IPS DF 4.7 (cell line): ENCODE data around the gene ANK3.

Source experiments
- DNase-seq: peaks from one replicate; pipeline ENCODE4 v3.0.0-alpha.2; 2013; ENCODE audit warnings: low spot score; ENCODE audit errors: extremely low read depth

The ANK3 gene

DNA sequence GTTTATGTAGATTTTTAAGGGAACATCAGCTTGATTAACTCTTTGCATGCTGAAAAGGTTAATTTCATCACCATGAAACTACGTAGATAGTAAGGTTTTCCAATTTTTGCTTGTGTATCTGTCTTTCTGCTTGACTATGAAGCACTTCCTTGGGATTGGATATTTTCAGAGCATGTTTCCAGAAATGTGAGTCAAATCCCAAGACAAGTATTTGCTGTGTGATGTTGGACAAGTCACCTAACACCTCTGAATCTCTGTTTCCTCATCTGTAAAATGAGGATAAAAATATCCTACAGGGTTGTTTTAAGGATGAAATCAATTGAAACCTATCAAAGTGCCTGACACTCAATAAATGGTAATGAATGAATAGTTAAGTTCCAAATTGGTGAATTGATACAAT lies 42.4 kb downstream of the ANK3 start:
- no peak for DNase-seq

DNA sequence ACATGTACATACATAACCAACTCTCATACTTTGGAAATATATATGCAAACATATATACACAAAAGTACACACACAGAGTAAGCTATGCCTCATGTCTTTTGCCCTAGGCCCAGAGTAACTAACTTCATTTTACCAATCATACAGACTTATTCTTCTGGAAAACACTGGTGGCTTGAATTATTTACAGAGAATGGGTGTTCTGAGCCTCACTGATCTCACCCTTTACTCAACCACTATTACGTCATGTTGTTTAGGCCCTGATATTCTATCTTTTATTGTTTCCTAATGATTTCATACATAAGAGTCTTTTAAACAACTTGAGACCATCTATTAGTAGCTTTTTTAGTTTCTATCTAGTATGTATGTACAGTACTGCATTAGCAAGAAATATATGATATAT lies 43.0 kb downstream of the ANK3 start:
- no peak for DNase-seq

DNA sequence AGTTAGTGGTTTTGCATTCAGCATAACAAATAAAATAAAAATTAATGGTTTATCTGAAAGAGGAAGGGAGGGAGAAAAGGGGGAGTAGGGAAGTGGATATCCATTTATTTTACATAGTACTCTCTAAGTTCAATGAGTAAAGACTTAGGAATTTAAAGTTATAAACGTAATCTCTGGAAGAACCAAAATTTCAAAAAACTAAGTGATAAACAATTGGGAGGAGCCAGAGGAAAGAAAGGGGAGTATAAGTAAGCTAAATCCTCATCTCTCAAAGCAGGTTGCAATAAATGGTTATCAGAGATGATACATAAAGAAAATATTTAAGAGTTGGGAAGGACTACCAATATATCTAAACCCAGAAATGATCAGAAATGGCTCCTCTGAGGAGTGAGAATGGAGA lies 46.4 kb downstream of the ANK3 start:
- DNase-seq = no peak

DNA sequence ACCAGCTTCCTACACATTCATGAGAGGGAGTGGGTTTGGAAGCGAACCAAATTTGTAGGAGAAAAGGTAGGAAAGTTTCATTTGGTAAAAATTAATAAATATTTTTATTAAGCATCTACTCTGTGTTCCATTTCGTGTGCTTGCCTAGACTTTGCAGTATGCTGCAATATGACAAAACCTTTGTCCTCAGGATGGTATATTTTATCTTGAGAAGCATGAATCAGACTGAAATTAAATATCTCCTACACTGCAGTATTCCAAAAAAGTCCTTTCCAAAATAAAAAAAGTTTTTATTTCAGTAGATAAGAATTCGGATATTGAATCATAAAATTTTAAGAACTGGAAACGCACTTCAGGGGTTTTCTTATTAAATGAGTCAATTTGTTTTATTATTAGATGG lies 47.7 kb downstream of the ANK3 start:
- DNase-seq = no peak

DNA sequence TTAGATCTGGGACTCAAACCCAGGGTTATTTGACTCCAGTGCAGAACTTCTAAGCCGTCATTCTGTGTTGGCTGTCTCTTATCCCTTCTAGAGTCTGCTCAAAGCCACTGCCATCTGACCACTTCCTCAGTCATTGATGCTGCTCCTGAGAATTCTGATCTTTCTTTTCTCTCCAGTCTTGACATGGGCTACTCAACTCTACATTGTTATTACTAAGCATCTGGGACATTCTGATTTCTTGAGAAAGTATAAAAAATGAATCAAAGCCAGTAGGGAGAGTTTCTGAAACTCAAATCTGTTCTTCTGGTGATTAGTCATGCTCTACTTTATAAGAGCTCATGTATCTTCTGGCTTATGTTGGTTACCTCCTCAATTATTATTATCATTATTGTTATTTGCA lies 48.7 kb downstream of the ANK3 start:
- no peak for DNase-seq

DNA sequence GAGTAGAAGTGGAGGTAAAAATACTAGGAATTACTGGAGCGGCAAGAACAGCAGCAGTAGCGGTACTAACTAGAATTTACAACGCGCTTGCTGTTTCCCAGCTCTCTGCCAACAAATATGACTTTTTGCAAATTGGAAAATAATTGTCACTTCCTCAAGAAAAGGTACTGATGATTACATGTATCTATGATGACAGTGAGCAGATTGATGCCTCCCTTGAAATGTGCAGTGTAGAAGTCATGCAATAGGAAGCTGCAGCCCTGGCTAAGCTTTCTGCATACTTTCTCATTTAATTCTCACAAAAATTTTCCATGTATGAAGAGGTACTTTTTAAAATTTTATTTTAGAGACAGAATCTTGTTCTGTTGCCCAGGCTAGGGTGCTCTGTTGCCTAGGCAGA lies 49.9 kb downstream of the ANK3 start:
- DNase-seq = no peak

DNA sequence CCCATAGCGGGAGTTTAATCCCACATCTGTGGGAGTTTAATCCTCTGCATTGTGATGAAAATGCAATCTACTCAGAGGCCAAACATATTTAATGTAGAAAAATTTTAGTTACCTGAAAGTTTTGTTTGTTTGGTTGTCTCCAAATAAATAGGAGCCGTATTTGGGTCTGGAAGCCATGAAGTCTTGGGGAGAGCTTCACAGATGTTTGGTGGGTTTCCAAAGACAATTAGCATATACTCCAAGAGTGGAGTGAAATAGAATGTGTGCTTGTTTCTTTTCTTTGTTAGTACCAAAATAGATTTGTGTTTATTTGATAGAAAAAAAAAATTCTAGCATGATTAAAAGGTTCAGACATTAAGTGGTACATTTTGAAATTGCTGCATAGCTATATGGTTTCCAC lies 50.9 kb downstream of the ANK3 start:
- DNase-seq = no peak

DNA sequence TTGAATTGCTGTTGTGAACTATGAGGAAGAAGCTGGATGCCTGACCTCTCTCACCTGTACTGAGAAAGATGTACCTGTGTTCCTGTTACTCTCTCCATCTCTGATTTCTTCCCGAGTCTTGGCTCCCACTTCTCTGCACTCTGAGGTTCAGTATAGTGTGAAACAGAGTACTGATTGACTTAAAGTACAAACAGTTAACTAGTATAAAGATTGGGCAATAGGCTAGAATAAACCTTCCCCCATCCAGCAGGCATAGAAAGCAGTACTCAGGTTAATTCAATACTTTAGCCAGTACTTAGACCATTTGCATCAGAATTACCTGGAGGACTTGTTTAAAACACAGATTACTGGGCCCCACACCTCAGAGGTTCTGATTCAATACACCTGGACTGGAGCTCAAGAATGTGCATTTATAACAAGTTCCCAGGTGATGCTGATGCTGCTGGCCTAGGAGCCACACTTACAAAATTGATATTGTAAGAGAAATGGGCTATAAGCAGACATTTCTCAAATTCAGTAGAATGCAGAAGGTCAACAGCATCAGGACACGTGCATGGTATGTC lies 51.6 kb downstream of the ANK3 start:
- no peak for DNase-seq

DNA sequence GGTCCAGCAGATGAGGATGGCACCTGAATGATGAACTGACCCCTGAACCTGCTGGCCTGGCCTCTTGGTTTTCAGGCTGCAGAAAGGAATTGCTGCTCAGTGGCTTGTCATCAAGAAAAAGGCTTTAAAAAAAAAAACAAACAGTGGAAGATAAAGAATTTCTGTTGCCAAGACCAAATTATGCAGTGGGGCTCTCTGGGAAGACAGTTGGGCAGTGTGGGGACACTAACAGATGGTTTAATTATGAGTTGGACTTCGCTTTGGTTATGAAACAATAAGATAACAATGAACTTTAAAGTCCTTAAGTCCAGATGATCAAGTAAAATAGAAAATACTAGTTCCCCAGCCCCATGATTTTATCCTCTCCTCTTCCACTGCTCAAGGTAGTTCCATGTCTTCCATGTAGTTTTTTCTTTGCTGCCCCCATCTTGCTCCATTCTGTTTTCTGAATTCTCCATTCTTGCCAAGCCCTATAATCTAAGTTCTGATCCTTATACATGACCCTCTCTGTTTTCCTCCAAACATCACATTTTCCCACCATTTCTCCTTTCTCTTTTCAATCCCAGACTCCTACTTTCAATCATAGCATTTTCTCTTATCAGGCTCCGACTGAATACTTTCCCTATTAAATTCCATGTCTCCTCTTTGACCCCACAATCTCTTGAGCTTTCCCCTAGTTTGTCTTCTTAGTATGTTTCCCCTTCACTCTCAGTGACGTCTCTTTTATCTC lies 52.6 kb downstream of the ANK3 start:
- no peak for DNase-seq

DNA sequence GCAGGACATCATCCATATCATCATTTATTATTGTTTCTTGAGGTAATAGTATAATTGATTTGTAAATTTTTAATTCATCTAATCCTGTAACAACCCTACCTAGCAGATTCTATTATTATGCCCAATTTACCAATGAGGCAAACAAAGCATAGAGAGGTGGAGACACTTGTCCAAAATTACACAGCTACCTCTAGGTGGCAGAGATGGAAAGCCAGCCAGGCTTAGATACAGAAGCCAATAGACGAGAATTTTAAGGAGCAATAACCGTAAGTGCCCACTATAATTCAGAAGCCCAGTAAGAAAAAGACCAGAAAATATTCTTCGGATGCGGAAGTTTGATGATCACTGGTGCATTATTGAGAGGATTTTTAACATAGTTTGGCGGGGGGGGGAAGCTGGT lies 54.0 kb downstream of the ANK3 start:
- no peak for DNase-seq

DNA sequence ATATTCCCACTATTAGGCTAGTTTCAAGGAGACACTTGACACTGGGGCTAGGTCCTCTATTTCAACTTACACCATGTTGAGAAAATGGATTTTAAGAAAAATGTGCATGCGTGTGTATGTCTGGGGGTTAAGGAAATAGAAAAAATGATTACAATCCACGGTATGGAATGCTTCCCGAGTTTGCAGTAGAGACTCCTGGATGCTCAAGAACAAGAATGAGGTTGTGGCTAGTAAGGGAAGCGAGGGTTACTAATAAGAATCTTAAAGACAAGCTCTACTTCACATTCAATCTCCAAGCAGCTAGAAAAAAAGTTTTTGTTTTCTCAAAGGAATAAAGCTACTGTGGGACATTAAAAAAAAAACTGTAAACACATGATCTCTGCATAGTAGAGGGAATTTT lies 54.7 kb downstream of the ANK3 start:
- no peak for DNase-seq

DNA sequence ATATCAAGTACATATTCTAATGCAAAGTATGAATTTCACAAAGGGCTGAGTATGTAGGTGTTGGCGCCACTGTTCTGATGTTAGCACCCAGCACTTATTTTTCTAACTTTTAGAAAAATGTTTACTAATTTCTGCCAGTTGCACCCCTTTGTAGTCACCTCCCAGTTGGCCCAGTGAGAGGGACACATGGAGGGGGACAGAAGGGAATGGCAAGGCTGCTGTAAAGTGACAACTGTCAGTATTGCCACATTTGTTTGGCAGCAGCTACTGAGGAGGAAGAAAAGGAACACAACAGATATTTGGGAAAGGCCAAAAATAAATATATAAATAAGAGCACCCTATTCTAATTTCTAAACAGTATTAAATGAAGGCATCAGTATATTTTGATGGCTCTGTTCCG lies 57.3 kb downstream of the ANK3 start:
- no peak for DNase-seq

DNA sequence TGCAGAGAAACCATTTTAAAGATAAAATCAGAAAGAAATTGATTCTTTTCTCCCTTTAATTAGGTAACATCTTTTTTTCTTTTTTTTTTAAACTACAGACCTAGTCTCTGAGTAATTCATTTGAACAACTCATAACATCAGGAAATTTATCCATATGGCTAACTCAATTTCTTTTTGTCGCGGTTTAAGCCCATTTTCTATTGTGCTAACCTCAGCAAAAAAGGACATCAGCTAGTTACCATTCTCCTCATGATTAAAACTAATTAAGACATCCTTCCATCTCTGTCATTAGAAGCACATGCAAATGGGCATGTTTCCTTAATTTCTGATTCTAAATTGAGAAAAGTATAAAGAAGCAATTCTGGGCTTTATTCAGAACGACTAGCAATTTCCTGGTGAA lies 57.8 kb downstream of the ANK3 start:
- DNase-seq = no peak

DNA sequence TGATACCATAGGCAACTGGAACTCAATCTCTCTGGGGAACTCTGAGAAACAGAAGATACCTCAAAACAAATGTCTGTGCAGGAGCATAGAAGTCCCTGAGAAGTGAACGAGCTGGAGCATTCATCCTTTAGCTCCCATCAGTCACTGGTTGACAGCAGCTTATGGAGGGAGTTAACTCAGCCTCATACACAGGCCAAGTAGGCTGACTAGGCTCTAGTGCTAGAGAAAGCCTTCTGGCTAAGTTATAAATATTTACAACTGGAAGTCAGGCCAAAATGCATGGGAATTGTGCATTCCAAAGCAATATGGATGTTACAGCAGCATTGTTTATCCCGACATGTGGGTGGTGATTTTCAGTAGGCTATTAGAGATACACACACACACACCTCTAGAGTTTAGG lies 66.5 kb downstream of the ANK3 start:
- DNase-seq = no peak

DNA sequence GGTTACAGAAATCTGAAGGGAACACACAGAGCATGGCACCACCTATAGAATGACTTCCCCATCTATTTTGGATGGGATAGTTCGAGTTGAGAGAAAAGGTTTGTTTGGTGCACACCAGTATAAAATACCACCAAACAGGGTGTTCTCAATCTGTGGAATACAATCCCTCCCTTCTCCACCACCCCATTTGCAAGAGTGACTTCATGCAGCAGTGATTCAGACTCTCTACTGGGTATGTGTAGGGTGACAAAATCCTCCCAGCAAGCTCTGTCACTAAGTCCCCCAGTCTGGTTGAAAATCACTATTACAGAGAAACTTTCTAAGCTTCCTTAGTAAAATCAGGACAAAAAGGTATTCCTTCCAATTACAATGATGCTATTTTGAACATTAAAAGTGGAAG lies 69.0 kb downstream of the ANK3 start:
- DNase-seq = no peak

DNA sequence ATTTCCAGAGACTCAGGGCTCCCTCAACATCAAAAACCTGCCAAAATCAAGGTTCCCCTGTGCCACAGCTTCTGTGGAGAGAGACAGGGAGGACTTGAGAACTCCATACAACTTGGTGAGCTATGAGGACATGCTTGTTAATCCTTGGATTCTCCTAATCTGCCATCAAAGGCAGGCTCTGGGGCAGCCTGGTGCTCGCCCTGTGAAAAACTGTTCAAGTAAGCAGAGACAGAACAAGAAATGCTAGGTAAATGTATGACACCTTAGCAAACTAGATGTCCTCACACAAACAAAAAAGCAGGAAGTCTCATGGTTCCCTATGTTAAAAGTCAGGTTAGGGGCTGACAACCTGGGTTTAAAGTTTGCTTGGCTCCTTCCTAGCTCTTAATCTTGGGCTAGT lies 73.6 kb downstream of the ANK3 start:
- no peak for DNase-seq

DNA sequence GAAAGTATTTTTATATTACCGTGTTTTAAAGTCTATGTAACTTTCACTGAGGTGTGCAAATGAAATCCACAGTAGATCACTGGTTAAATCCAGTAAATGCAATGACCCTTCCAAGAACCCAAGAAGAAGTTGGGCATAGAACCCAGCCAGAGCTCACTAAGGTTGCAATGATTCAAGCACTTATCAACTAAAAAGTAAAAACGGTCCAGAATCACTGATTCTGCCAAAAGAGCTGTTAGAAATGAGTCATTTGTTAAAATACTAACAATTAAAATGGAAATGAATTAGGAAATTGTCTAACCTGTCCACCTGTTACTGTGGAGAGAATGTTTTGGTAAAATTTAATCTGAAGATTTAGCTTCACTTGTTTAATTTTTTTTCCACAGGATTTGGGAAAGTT lies 74.4 kb downstream of the ANK3 start:
- DNase-seq = no peak

DNA sequence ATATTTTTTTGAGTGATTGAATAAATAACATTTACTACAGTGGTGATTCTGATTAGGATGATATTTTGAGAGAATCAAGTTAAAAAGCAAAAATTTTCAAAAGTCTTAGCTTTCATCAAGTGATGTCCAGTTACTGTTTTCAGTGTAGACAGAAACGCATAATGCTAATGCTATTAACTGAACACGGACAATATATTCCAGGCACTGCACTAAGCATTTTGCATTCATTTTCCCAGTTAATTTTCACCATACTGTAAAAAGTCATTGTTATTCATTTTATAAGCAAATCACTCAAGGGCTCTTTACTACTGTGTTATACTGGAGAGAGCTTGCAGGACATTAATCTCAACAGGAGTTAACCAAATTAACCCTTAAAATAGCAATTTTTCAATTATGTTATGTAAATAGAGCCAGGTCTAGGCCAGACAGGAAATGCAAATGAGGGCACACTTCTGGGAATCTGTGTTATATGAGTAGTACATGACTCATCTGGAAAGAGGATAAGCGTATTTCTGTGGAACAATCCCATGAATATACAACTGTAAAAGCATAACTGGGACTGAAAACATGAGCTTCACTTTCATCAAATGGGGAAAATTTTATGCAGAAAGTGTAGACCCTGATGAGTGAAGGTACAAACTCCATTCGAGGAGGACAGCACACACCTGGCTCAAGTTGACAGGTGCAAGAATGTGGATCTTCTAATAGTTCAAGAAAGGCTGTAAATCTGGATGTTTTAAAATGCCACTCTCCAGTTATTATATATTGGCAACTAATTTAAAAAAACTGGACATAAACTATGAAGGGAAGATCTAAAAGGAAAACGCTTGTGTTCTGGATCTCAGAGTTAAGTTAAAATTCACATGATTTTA lies 75.4 kb downstream of the ANK3 start:
- DNase-seq = no peak

DNA sequence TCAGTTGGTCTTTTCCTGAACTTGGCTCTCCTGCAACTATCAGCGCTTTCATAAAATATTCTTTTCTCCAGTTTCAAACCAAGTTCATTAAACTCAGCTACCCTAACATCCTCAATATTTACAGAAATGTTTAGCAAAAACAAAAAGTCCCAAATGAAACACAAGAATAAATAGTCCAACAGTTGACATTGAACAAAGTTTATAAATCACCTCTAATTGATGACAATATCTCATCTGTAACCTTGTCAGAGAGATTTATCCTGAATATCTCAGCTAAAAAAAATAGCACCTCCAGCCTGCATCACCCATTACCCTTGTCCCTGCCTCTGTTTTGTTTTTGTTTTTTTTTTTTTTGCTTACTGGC lies 76.1 kb downstream of the ANK3 start:
- DNase-seq = no peak

DNA sequence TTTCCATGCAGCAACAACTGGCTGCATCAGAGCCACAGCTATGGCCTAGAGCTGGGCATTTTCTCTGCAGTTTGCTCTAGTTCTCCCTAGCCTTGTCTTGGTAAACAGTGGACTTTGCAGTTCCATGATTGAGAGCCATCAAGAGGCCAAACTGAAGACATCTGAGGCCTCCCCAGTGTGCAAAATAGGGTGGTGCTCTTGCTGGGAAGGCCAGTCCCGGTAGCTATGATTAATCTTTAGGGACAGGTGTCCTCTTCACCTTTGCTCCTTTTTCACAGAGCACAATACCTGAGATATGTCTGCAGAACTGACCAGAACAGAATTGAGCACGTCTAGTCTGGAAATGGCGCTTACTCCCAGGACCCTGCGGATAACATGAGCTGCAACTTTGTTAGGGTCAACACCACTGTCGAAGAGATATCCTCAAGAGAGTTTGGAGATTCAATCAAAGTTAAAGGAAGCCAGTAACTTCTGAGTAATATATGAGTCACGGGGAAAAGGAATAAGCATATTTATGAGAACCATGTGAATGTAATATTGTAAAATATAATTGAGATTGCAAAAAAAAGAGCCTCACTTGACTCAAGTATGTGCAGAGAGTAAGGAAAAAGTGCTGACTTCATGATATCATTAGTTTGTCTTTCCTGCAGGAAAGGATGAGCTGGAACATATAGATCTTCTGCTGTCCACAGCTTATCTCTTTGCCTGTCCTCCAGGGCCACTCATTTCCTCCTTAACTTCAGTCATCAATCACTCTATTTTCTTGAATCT lies 76.7 kb downstream of the ANK3 start:
- DNase-seq = no peak

DNA sequence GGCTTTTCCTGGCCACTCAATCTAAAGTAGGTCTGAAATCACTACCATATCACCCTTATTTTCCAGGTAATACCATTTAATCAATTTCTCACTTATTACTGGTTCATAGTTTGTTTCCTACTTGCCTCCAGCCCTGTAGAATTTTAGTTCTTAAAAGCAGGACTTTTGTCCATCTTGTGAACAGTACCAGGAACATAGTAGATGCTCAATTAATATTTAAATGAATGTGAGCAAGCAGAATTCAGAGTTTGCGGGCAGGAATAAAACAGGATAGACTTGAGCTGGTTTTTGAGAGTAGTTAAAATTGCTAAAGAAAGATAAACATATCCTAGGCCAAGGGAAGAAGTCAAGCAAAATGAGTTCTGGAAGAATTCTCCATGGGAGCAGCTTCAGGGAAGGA lies 77.9 kb downstream of the ANK3 start:
- no peak for DNase-seq

DNA sequence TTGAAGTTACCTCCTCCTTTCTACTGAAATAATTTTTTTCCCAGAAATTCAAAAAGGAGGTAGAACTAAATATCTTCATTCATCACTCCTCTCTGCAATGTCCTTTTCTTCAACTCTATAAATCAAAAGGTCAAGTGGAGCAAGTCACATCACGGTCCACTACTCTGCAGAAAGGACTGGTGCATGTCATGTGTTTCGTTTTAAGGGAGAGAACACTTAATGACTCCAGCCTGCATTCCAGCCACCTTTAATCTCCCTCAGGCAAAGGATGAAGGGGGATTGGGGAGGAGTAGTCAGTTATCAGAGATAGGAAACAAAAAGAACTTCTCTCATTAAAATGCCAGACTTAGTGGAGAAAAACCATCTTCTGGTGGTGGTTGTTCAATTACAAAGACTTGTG lies 78.9 kb downstream of the ANK3 start:
- no peak for DNase-seq
